ENCODE measurements around the gene IPO11. TPM values are rescaled to one million over a fixed set of nuclear protein-coding genes. Genes with fewer than 3 reads are reported as not detected.

IPO11 gene
- total and polyA plus RNA-seq, 2 experiments from 2014 or later: 18.7 to 64.7 TPM

- peaks cover 6% of the 10 kb centered on the region for H3K27me3 Mint-ChIP-seq (ENCODE audit: insufficient read depth, low read depth, poor library complexity)
- H3K9me3 Mint-ChIP-seq: peaks cover 2% of the 10 kb centered on the region; the same call in 2 of the 3 replicates
- Histone ChIP-seq H3F3A (replicated peaks; ENCODE audit: low read depth) (peaks cover 14% of the 10 kb centered on the region), H3K27ac (ENCODE audit: low read depth) (peak overlapping the region; percentile 85; the same call in 1 of the 2 replicates), H2AFZ (no peak overlapping the region), H3K27me3 (ENCODE audit: insufficient read depth) (no peaks in the 10 kb centered on the region), H3K9me2 (ENCODE audit: insufficient read depth) (no peaks in the 10 kb centered on the region; the same call in 1 of the 2 replicates), H3K4me3 (peak overlapping the region; percentile 36), H3K36me3 (ENCODE audit: insufficient read depth) (no peaks in the 10 kb centered on the region), H3K4me2 (peak overlapping the region; percentile 69), H3K4me1 (ENCODE audit: insufficient read depth) (peaks cover 24% of the 10 kb centered on the region), H3K79me2 (replicated peaks; ENCODE audit: insufficient read depth) (no peaks in the 10 kb centered on the region), H4K20me1 (replicated peaks; ENCODE audit: insufficient read depth) (no peaks in the 10 kb centered on the region)
- DNase-seq (ENCODE audit: low spot score) (peak; percentile 85), ATAC-seq (peak; percentile 100)
- peaks cover 8% of the 10 kb centered on the region; the same call in 2 of the 3 replicates for H3K36me3 Mint-ChIP-seq (ENCODE audit: low read depth)
- H3K27ac Mint-ChIP-seq: peak overlapping the region; percentile 68
- H3K4me3 Mint-ChIP-seq: peak overlapping the region; percentile 28
- H3K4me1 Mint-ChIP-seq: peaks cover 28% of the 10 kb centered on the region
- TF ChIP-seq, protein P1, sequence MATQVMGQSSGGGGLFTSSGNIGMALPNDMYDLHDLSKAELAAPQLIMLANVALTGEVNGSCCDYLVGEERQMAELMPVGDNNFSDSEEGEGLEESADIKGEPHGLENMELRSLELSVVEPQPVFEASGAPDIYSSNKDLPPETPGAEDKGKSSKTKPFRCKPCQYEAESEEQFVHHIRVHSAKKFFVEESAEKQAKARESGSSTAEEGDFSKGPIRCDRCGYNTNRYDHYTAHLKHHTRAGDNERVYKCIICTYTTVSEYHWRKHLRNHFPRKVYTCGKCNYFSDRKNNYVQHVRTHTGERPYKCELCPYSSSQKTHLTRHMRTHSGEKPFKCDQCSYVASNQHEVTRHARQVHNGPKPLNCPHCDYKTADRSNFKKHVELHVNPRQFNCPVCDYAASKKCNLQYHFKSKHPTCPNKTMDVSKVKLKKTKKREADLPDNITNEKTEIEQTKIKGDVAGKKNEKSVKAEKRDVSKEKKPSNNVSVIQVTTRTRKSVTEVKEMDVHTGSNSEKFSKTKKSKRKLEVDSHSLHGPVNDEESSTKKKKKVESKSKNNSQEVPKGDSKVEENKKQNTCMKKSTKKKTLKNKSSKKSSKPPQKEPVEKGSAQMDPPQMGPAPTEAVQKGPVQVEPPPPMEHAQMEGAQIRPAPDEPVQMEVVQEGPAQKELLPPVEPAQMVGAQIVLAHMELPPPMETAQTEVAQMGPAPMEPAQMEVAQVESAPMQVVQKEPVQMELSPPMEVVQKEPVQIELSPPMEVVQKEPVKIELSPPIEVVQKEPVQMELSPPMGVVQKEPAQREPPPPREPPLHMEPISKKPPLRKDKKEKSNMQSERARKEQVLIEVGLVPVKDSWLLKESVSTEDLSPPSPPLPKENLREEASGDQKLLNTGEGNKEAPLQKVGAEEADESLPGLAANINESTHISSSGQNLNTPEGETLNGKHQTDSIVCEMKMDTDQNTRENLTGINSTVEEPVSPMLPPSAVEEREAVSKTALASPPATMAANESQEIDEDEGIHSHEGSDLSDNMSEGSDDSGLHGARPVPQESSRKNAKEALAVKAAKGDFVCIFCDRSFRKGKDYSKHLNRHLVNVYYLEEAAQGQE (IDR thresholded peaks at IDR 0.05; ENCODE audit: unreplicated experiment): no peak
- 0 out of 2 replicates have a peak, but pooled peaks have one; percentile 23 for TF ChIP-seq POLR2AphosphoS5 (IDR thresholded peaks at IDR 0.05; ENCODE audit: low read depth)
Observed at GRCh38 chr5:62621280-62621679, 208.7 kb downstream of the IPO11 start.

DNA sequence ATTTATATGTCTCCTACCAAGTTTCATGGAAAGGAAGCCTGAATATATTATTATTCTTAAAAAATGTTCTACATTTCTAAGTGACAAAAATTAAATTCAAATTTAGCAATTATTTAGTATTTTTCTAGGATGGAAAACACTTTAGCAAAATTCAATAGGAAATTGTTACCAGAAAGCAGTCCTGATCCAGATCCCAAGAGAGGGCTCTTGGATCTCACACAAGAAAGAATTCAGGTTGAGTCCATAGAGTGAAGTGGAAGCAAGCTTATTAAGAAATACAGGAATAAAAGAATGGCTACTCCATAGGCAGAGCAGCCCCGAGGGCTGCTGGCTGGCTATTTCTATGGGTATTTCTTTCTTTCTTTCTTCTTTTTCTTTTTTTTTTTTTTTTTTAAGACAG lies 210.7 kb downstream of the IPO11 start:
- DNase-seq (ENCODE audit: low spot score) (no peak), ATAC-seq (no peak)
- H3K4me2 ChIP-seq: no peak overlapping the region
- Mint-ChIP-seq H3K4me1 (peaks cover 47% of the 10 kb centered on the region), H3K36me3 (ENCODE audit: low read depth) (peaks cover 16% of the 10 kb centered on the region; the same call in 2 of the 3 replicates), H3K4me3 (no peak overlapping the region), H3K9me3 (peaks cover 2% of the 10 kb centered on the region; the same call in 2 of the 3 replicates), H3K27ac (no peak overlapping the region), H3K27me3 (ENCODE audit: insufficient read depth, low read depth, poor library complexity) (peaks cover 6% of the 10 kb centered on the region)
- H3K9me2 ChIP-seq (ENCODE audit: insufficient read depth): no peaks in the 10 kb centered on the region; the same call in 1 of the 2 replicates
- peaks cover 37% of the 10 kb centered on the region for H3K4me1 ChIP-seq (ENCODE audit: insufficient read depth)
- H3K4me3 ChIP-seq: no peak overlapping the region
- peaks cover 14% of the 10 kb centered on the region for H3F3A ChIP-seq (replicated peaks; ENCODE audit: low read depth)
- no peak overlapping the region for H2AFZ ChIP-seq
- H3K27ac ChIP-seq (ENCODE audit: low read depth): no peak overlapping the region
- no peak for TF ChIP-seq ETS1 (IDR thresholded peaks at IDR 0.05)
- TF ChIP-seq STAT1 (IDR thresholded peaks at IDR 0.05; ENCODE audit: unreplicated experiment): no peak
- no peak for TF ChIP-seq POLR2AphosphoS5 (IDR thresholded peaks at IDR 0.05; ENCODE audit: low read depth)
- no peak for TF ChIP-seq NANOG (IDR thresholded peaks at IDR 0.05; ENCODE audit: borderline replicate concordance)
- TF ChIP-seq ZNF331 (CRISPR knock-in tag; IDR thresholded peaks at IDR 0.05; ENCODE audit: low read depth): no peak
- TF ChIP-seq EZH2phosphoT487 (IDR thresholded peaks at IDR 0.05; ENCODE audit: unreplicated experiment): no peak
- TF ChIP-seq ZNF462 (CRISPR knock-in tag; IDR thresholded peaks at IDR 0.05): no peak
- no peaks in the 10 kb centered on the region for H4K20me1 ChIP-seq (replicated peaks; ENCODE audit: insufficient read depth)
- no peaks in the 10 kb centered on the region for H3K79me2 ChIP-seq (replicated peaks; ENCODE audit: insufficient read depth)
- H3K36me3 ChIP-seq (ENCODE audit: insufficient read depth): no peaks in the 10 kb centered on the region
- no peaks in the 10 kb centered on the region for H3K27me3 ChIP-seq (ENCODE audit: insufficient read depth)

Measured in GM23338 (cell line).